Activated T-helper 2 cell treated with anti-CD3 and anti-CD28 coated beads, Interferon-gamma antibody, Interleukin-2, Interleukin-4, amounts not matched to agents 10 μg/mL and 5 μg/mL and 100 μg/mL, durations not matched to agents 14 hours and 24 hours and 36 hours (primary cell): ENCODE data around the gene DSCAM. TPM values are rescaled to one million over a fixed set of nuclear protein-coding genes. Genes with fewer than 3 reads are reported as not detected.

Experiments used
- DNase-seq: peaks from one replicate; pipeline ENCODE4 v3.0.0; 2021; ENCODE audit warnings: low spot score
- H3K27ac Mint-ChIP-seq: one replicate; pipeline ENCODE4 v1.8.0; 2021; ENCODE audit warnings: mixed read lengths
- H3K27me3 Mint-ChIP-seq: one replicate; pipeline ENCODE4 v1.8.0; 2021; ENCODE audit warnings: low read depth, mixed read lengths
- H3K36me3 Mint-ChIP-seq: one replicate; pipeline ENCODE4 v1.8.0; 2021; ENCODE audit warnings: low read depth, mixed read lengths
- H3K4me1 Mint-ChIP-seq: one replicate; pipeline ENCODE4 v1.8.0; 2021; ENCODE audit warnings: low read depth, mixed read lengths
- H3K4me3 Mint-ChIP-seq: one replicate; pipeline ENCODE4 v1.8.0; 2021; ENCODE audit warnings: low read depth, mild to moderate bottlenecking, moderate library complexity, mixed read lengths
- H3K9me3 Mint-ChIP-seq: one replicate; pipeline ENCODE4 v1.8.0; 2021; ENCODE audit warnings: mixed read lengths
- intact Hi-C: fragments of 100-400 bp; cut with micrococcal nuclease; formaldehyde crosslinking; loops from one replicate; pipeline ENCODE4 v1.15.1; 2023
- total RNA-seq: library from RNA; stranded (reverse); gene quantifications from 2 replicates; pipeline ENCODE4 v1.2.3, GENCODE V29; 2022

Gene DSCAM
- total RNA-seq, 1 donor from 2014 or later: not detected

- Mint-ChIP-seq H3K4me3 (no peak overlapping the region), H3K4me1 (no peaks in the 10 kb centered on the region), H3K27ac (no peak overlapping the region), H3K9me3 (no peaks in the 10 kb centered on the region), H3K27me3 (peaks cover 10% of the 10 kb centered on the region), H3K36me3 (no peaks in the 10 kb centered on the region)
- intact Hi-C loops: no loop called here
- DNase-seq: no peak
These were observed 4.8 kb upstream of the DSCAM start for GRCh38 chr21:40851749-40852148.

- no peak for DNase-seq
- no peaks in the 10 kb centered on the region for H3K9me3 Mint-ChIP-seq
- intact Hi-C loops: no loop called here
- no peak overlapping the region for H3K27ac Mint-ChIP-seq
- peaks cover 22% of the 10 kb centered on the region for H3K27me3 Mint-ChIP-seq
- H3K4me3 Mint-ChIP-seq: no peak overlapping the region
- H3K36me3 Mint-ChIP-seq: no peaks in the 10 kb centered on the region
- H3K4me1 Mint-ChIP-seq: no peaks in the 10 kb centered on the region
These were observed 3.1 kb upstream of the DSCAM start for GRCh38 chr21:40850071-40850470.

- H3K36me3 Mint-ChIP-seq: no peaks in the 10 kb centered on the region
- H3K4me1 Mint-ChIP-seq: no peaks in the 10 kb centered on the region
- H3K9me3 Mint-ChIP-seq: no peaks in the 10 kb centered on the region
- H3K4me3 Mint-ChIP-seq: no peak overlapping the region
- H3K27ac Mint-ChIP-seq: no peak overlapping the region
- intact Hi-C loops: no loop called here
- DNase-seq: no peak
- H3K27me3 Mint-ChIP-seq: peaks cover 22% of the 10 kb centered on the region
These were observed 993 bp upstream of the DSCAM start for GRCh38 chr21:40847951-40848350.

- Mint-ChIP-seq H3K4me3 (no peak overlapping the region), H3K9me3 (no peaks in the 10 kb centered on the region), H3K36me3 (no peaks in the 10 kb centered on the region), H3K4me1 (no peaks in the 10 kb centered on the region), H3K27ac (no peak overlapping the region), H3K27me3 (peaks cover 36% of the 10 kb centered on the region)
- DNase-seq: no peak
- intact Hi-C loops: no loop called here
These were observed 855 bp downstream of the DSCAM start for GRCh38 chr21:40846103-40846502.

- H3K27me3 Mint-ChIP-seq: peaks cover 39% of the 10 kb centered on the region
- no peaks in the 10 kb centered on the region for H3K9me3 Mint-ChIP-seq
- H3K36me3 Mint-ChIP-seq: no peaks in the 10 kb centered on the region
- no peak overlapping the region for H3K27ac Mint-ChIP-seq
- no peaks in the 10 kb centered on the region for H3K4me1 Mint-ChIP-seq
- no peak overlapping the region for H3K4me3 Mint-ChIP-seq
- no peak for DNase-seq
- intact Hi-C loops: no loop called here
These were observed 1.4 kb downstream of the DSCAM start for GRCh38 chr21:40845441-40845995.

- intact Hi-C loops: no loop called here
- DNase-seq: no peak
- Mint-ChIP-seq H3K4me1 (no peaks in the 10 kb centered on the region), H3K27me3 (peaks cover 39% of the 10 kb centered on the region), H3K4me3 (no peak overlapping the region), H3K36me3 (no peaks in the 10 kb centered on the region), H3K27ac (no peak overlapping the region), H3K9me3 (no peaks in the 10 kb centered on the region)
These were observed 2.0 kb downstream of the DSCAM start for GRCh38 chr21:40844935-40845334.

- Mint-ChIP-seq H3K36me3 (no peaks in the 10 kb centered on the region), H3K4me1 (no peaks in the 10 kb centered on the region), H3K27me3 (peaks cover 32% of the 10 kb centered on the region), H3K9me3 (no peaks in the 10 kb centered on the region), H3K4me3 (no peak overlapping the region), H3K27ac (no peak overlapping the region)
- intact Hi-C loops: no loop called here
- no peak for DNase-seq
These were observed 4.8 kb downstream of the DSCAM start for GRCh38 chr21:40842197-40842552.

- H3K4me1 Mint-ChIP-seq: no peaks in the 10 kb centered on the region
- no peaks in the 10 kb centered on the region for H3K9me3 Mint-ChIP-seq
- no peak overlapping the region for H3K4me3 Mint-ChIP-seq
- DNase-seq: no peak
- H3K27ac Mint-ChIP-seq: no peak overlapping the region
- H3K27me3 Mint-ChIP-seq: peaks cover 29% of the 10 kb centered on the region
- no peaks in the 10 kb centered on the region for H3K36me3 Mint-ChIP-seq
- intact Hi-C loops: no loop called here
These were observed 5.3 kb downstream of the DSCAM start for GRCh38 chr21:40841524-40842196.

DNA sequence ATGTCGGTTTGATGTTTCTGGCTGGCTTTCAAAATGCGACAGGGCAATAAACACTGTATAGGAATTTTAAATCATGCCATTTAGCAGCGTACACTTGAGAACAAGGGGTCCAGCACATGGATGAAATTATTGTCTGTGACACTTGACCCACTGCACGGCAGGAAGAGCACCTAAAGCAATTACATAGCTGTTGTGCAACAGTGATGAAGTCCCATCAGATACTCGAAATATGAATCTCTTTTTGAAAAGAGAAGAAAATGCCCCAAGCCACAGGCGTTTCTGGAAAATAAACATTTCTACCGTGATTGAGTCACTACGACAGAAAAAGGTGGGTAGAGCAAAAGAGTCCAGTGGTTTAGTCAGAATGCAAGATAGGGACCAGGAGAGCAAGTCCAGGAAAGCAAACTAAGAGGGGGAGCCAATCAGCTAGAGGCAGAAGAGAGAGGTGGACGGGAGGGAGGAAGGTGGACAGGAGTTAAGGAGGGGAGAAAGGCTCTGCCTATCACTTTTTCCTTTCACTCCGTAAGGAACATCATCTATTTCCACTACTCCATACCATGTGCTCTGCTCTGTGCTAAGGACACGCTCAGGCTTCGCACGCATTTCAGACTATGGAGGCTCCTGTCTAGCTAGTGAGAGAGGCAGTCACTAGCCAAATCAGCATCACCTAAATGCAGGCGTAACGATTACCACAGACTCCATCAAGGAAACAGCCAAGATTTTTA is 6.4 kb downstream of the DSCAM start:
- Mint-ChIP-seq H3K27ac (no peak overlapping the region), H3K4me3 (no peak overlapping the region), H3K4me1 (no peaks in the 10 kb centered on the region), H3K9me3 (no peaks in the 10 kb centered on the region), H3K27me3 (peaks cover 22% of the 10 kb centered on the region), H3K36me3 (no peaks in the 10 kb centered on the region)
- intact Hi-C loops: no loop called here
- DNase-seq: no peak

- intact Hi-C loops: no loop called here
- Mint-ChIP-seq H3K9me3 (no peaks in the 10 kb centered on the region), H3K4me3 (no peak overlapping the region), H3K27ac (no peak overlapping the region), H3K27me3 (peaks cover 18% of the 10 kb centered on the region), H3K36me3 (no peaks in the 10 kb centered on the region), H3K4me1 (no peaks in the 10 kb centered on the region)
- no peak for DNase-seq
These were observed 7.4 kb downstream of the DSCAM start for GRCh38 chr21:40839521-40839920.

DNA sequence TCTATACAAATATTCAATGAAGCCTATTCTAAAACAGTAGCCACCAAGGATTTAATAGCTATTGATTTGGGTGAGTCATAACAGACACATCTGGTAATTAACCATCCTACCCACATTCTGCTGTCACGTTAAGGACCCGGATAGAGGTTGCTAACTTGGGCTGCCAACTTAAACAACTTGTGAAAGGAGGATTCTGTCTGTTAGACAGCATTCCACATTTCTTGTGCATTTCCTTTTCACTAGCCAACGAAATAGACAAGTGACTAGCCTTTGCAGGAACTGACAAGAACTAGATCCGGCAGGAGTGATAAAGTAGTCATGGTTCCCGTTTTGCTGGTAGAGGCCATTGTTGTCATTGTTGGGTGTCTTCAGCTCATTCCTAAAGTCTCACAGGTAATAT is 9.5 kb downstream of the DSCAM start:
- H3K27ac Mint-ChIP-seq: no peak overlapping the region
- DNase-seq: no peak
- H3K4me1 Mint-ChIP-seq: no peaks in the 10 kb centered on the region
- H3K4me3 Mint-ChIP-seq: no peak overlapping the region
- H3K27me3 Mint-ChIP-seq: peaks cover 14% of the 10 kb centered on the region
- intact Hi-C loops: no loop called here
- no peaks in the 10 kb centered on the region for H3K36me3 Mint-ChIP-seq
- no peaks in the 10 kb centered on the region for H3K9me3 Mint-ChIP-seq

DNA sequence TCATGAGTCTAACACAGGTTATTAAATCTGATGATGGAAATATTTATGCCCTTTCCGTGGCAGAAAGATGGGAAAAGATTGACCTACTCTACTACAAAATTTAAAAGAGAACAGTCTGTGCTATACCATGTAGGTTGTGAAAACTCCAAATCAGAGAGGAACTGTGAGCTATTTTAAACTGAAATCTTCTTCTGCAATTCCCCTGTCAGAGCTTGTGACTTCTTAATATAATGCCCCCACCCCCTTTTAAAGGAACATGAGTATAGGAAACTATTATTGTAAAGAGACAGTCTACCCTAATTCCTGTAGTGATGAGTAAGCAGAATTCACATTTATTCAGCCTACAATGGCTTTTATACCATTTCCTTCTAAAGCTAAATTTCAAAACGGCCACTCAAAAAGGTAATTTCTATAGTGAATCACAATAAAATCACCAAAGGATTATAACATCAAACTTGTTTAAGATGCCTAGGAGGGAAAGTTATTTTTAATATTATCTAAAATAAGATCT is 11.7 kb downstream of the DSCAM start:
- intact Hi-C loops: no loop called here
- Mint-ChIP-seq H3K36me3 (no peaks in the 10 kb centered on the region), H3K27me3 (no peaks in the 10 kb centered on the region), H3K4me3 (no peak overlapping the region), H3K27ac (no peak overlapping the region), H3K4me1 (no peaks in the 10 kb centered on the region), H3K9me3 (no peaks in the 10 kb centered on the region)
- DNase-seq: no peak

GRCh38 chr21:40833184-40833583 is 13.8 kb downstream of the DSCAM start:
- intact Hi-C loops: no loop called here
- H3K27ac Mint-ChIP-seq: no peak overlapping the region
- peaks cover 4% of the 10 kb centered on the region for H3K9me3 Mint-ChIP-seq
- no peak overlapping the region for H3K4me3 Mint-ChIP-seq
- DNase-seq: no peak
- no peaks in the 10 kb centered on the region for H3K27me3 Mint-ChIP-seq
- no peaks in the 10 kb centered on the region for H3K4me1 Mint-ChIP-seq
- no peaks in the 10 kb centered on the region for H3K36me3 Mint-ChIP-seq
